Mesenchymal stem cell (in vitro differentiated cells and primary cell): ENCODE results near the gene SHC3.

Experiments
- DNase-seq: peaks from one replicate; pipeline ENCODE4 v3.0.0-alpha.2; 2013
- H2AFZ ChIP-seq: one replicate; pipeline ENCODE4 v1.6.1; 2013; ENCODE audit warnings: low read depth, mild to moderate bottlenecking, control low read depth, inconsistent platforms, low read length, moderate library complexity
- H2AK5ac ChIP-seq: 2 replicates; pipeline ENCODE4 v1.6.1; 2013; ENCODE audit warnings: low read length, moderate library complexity, mild to moderate bottlenecking, inconsistent platforms; ENCODE audit not compliant: severe bottlenecking
- H2BK120ac ChIP-seq: one replicate; pipeline ENCODE4 v1.6.1; 2013; ENCODE audit warnings: low read depth, mild to moderate bottlenecking, inconsistent platforms, low read length, moderate library complexity
- H2BK12ac ChIP-seq, 2 experiments: one replicate each; pipeline ENCODE4 v1.6.1; 2013; ENCODE audit warnings: inconsistent platforms in 2 of 2, low read length in 2 of 2, mild to moderate bottlenecking in 2 of 2, moderate library complexity in 2 of 2, control low read depth in 1 of 2
- H2BK15ac ChIP-seq: one replicate; pipeline ENCODE4 v1.6.1; 2013; ENCODE audit warnings: mild to moderate bottlenecking, low read depth, inconsistent platforms; ENCODE audit not compliant: poor library complexity, severe bottlenecking
- H2BK5ac ChIP-seq: 2 replicates; pipeline ENCODE4 v1.6.1; 2013; ENCODE audit warnings: low read depth, mild to moderate bottlenecking, low read length, control low read depth, inconsistent platforms; ENCODE audit not compliant: poor library complexity, severe bottlenecking
- H3K14ac ChIP-seq, 2 experiments: one replicate each; pipeline ENCODE4 v1.6.1; 2013; ENCODE audit warnings: inconsistent platforms in 2 of 2, low read length in 2 of 2, control low read depth in 1 of 2, mild to moderate bottlenecking in 1 of 2, moderate library complexity in 1 of 2
- H3K18ac ChIP-seq, 2 experiments: one replicate each; pipeline ENCODE4 v1.6.1; 2013; ENCODE audit warnings: inconsistent platforms in 2 of 2, low read length in 2 of 2, control low read depth in 1 of 2, low read depth in 1 of 2, mild to moderate bottlenecking in 1 of 2
- H3K23ac ChIP-seq, 2 experiments: one replicate each; pipeline ENCODE4 v1.6.1; 2013; ENCODE audit warnings: inconsistent platforms in 2 of 2, low read length in 2 of 2, mild to moderate bottlenecking in 2 of 2, moderate library complexity in 2 of 2, control low read depth in 1 of 2
- H3K27ac ChIP-seq: 2 replicates; pipeline ENCODE4 v1.5.1; 2013; ENCODE audit warnings: mild to moderate bottlenecking, moderate library complexity, low read length, control low read depth, inconsistent platforms; ENCODE audit not compliant: poor library complexity, severe bottlenecking
- H3K27me3 ChIP-seq, 2 experiments: 2 replicates each; pipeline versions ENCODE4 v1.6.1 to v1.7.0; 2013; ENCODE audit warnings: low read length in 2 of 2, mild to moderate bottlenecking in 2 of 2, moderate library complexity in 2 of 2, control low read depth in 1 of 2, inconsistent platforms in 1 of 2; ENCODE audit not compliant: control insufficient read depth in 1 of 2, insufficient read depth in 1 of 2
- H3K36me3 ChIP-seq, 2 experiments: 2 replicates each; pipeline versions ENCODE4 v1.6.1 to v1.7.0; 2013; ENCODE audit warnings: low read length in 2 of 2, control low read depth in 1 of 2, inconsistent platforms in 1 of 2, low read depth in 1 of 2, mild to moderate bottlenecking in 1 of 2; ENCODE audit not compliant: insufficient read depth in 2 of 2, control insufficient read depth in 1 of 2
- H3K4ac ChIP-seq, 2 experiments: one replicate each; pipeline ENCODE4 v1.6.1; 2013; ENCODE audit warnings: inconsistent platforms in 2 of 2, low read length in 2 of 2, mild to moderate bottlenecking in 2 of 2, moderate library complexity in 2 of 2, control low read depth in 1 of 2, low read depth in 1 of 2
- H3K4me1 ChIP-seq: 2 replicates; pipeline ENCODE4 v1.6.1; 2013; ENCODE audit warnings: low read depth, low read length, control low read depth; ENCODE audit not compliant: control insufficient read depth, insufficient read depth
- H3K4me2 ChIP-seq: 2 replicates; pipeline ENCODE4 v1.6.1; 2013; ENCODE audit warnings: low read length, mild to moderate bottlenecking, inconsistent platforms; ENCODE audit not compliant: poor library complexity, severe bottlenecking
- H3K4me3 ChIP-seq, 2 experiments: 2 replicates each; pipeline versions ENCODE4 v1.5.1 to v1.7.0; 2013; ENCODE audit warnings: low read length in 2 of 2, mild to moderate bottlenecking in 2 of 2, control low read depth in 1 of 2, low read depth in 1 of 2; ENCODE audit not compliant: insufficient read depth in 1 of 2
- H3K79me1 ChIP-seq: replicated peaks from 2 replicates; pipeline ENCODE4 v1.6.1; 2013; ENCODE audit warnings: mild to moderate bottlenecking, control low read depth, low read length, inconsistent platforms; ENCODE audit not compliant: poor library complexity, severe bottlenecking
- H3K9ac ChIP-seq: 2 replicates; pipeline ENCODE4 v1.7.0; 2013; ENCODE audit warnings: mild to moderate bottlenecking, low read length, moderate library complexity
- H3K9me3 ChIP-seq: 2 replicates; pipeline ENCODE4 v1.7.0; 2013; ENCODE audit warnings: mild to moderate bottlenecking, low read length; ENCODE audit not compliant: control insufficient read depth
- H4K8ac ChIP-seq: one replicate; pipeline ENCODE4 v1.6.1; 2013; ENCODE audit warnings: inconsistent platforms, mild to moderate bottlenecking, low read length, moderate library complexity
- H4K91ac ChIP-seq: one replicate; pipeline ENCODE4 v1.6.1; 2013; ENCODE audit warnings: mild to moderate bottlenecking, low read length, inconsistent platforms
- WGBS: methylation state at CpG from one replicate; pipeline ENCODE4 v1.1.7; 2013; ENCODE audit warnings: mixed read lengths; 5-methylcytosine and 5-hydroxymethylcytosine counted together

SHC3 gene

DNA sequence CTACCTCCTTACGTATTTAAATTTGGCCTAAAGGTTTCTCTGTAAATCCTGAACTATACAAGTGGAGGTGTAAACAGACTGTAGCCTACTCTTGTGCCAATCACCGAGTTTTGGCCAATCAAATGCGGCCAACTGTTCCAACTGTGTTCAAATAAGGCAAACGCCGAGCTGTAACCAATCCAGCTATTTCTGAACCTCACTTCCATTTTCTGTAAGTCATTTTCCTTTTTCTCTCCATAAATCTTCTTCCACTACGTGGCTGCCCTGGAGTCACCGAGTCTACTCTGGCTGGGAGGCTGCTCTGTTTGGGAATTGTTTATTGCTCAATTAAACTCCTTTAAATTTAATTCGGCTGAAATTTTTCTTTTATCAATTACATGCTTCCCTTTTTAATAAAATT lies 129.0 kb downstream of the SHC3 start:
- DNase-seq, result no peak
- no peaks in the 10 kb centered on the region for H3K4me1 ChIP-seq
- H2BK5ac ChIP-seq, result no peak overlapping the region
- peaks cover 3 to 8% of the 10 kb centered on the region in 2 experiments for H3K36me3 ChIP-seq
- H3K9ac ChIP-seq, result no peak overlapping the region
- WGBS, result 99% methylated on average over 7 of the region's 8 CpGs
- no peak overlapping the region for H4K91ac ChIP-seq
- no peak overlapping the region for H2BK120ac ChIP-seq
- no peak overlapping the region for H3K4me2 ChIP-seq
- no peak overlapping the region for H4K8ac ChIP-seq
- H3K14ac ChIP-seq, result no peak overlapping the region
- no peak overlapping the region for H2AK5ac ChIP-seq
- H3K4ac ChIP-seq, result no peak overlapping the region
- H2BK15ac ChIP-seq, result no peak overlapping the region
- no peak overlapping the region for H2AFZ ChIP-seq
- no peaks in the 10 kb centered on the region for H3K79me1 ChIP-seq
- H3K23ac ChIP-seq, result no peak overlapping the region
- no peak overlapping the region for H3K27ac ChIP-seq
- no peak overlapping the region for H2BK12ac ChIP-seq
- H3K18ac ChIP-seq, result no peak overlapping the region
- H3K4me3 ChIP-seq, result no peak overlapping the region
- H3K27me3 ChIP-seq, result no peaks in the 10 kb centered on the region
- no peaks in the 10 kb centered on the region for H3K9me3 ChIP-seq

DNA sequence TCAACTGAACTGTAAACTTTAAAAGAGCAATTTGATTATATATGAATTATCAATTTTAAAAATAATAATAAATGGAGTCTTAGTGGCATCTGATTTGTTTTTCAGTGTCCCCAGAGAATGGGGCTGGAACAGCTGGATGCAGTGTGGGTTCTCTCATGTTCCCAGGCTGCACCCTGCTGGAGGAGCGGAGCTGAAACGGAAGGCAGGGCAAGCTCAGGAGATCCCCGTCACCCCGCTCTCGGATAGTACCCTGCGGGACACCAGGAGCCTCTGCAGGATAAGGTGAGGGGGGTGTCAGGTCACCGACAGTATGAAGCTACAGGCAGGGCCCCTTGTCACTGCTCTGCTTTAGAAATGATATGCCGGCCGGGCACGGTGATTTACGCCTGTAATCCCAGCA lies 130.0 kb downstream of the SHC3 start:
- H3K4me2 ChIP-seq, result no peak overlapping the region
- H3K79me1 ChIP-seq, result no peaks in the 10 kb centered on the region
- peaks cover 3 to 8% of the 10 kb centered on the region in 2 experiments for H3K36me3 ChIP-seq
- H3K27ac ChIP-seq, result no peak overlapping the region
- no peak overlapping the region for H3K9ac ChIP-seq
- no peak overlapping the region for H3K4ac ChIP-seq
- H2AK5ac ChIP-seq, result no peak overlapping the region
- 87% methylated on average over 11 of the region's 11 CpGs for WGBS
- H2BK120ac ChIP-seq, result no peak overlapping the region
- no peak overlapping the region for H2BK12ac ChIP-seq
- H3K4me3 ChIP-seq, result no peak overlapping the region
- H3K4me1 ChIP-seq, result no peaks in the 10 kb centered on the region
- no peaks in the 10 kb centered on the region for H3K9me3 ChIP-seq
- no peak overlapping the region for H2BK5ac ChIP-seq
- H3K14ac ChIP-seq, result no peak overlapping the region
- H4K8ac ChIP-seq, result no peak overlapping the region
- no peaks in the 10 kb centered on the region for H3K27me3 ChIP-seq
- H3K23ac ChIP-seq, result peak overlapping the region in 1 of 2 experiments; percentile 5
- H2AFZ ChIP-seq, result no peak overlapping the region
- H4K91ac ChIP-seq, result no peak overlapping the region
- H3K18ac ChIP-seq, result no peak overlapping the region
- DNase-seq, result no peak
- no peak overlapping the region for H2BK15ac ChIP-seq

DNA sequence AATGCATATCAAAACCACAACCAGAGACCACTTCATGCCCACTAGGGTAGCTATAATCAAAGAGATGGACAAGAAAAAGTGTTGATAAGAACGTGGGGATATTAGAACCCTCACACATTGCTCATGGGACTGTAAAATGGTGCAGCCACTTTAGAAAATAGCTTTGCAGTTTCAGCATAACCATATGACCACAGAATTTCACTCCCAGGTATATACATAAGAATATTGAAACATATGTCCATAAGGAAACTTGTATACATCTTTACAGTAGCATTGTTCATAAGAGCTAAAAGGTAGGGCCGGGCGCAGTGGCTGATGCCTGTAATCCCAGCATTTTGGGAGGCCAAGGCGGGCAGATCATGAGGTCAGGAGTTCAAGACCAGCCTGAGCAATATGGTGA lies 131.0 kb downstream of the SHC3 start:
- Histone ChIP-seq H3K18ac (no peak overlapping the region), H4K91ac (no peak overlapping the region), H3K4ac (no peak overlapping the region), H3K14ac (no peak overlapping the region), H3K9me3 (no peaks in the 10 kb centered on the region), H4K8ac (no peak overlapping the region), H2AFZ (no peak overlapping the region), H3K4me1 (no peaks in the 10 kb centered on the region), H3K4me3 (no peak overlapping the region), H3K4me2 (no peak overlapping the region), H2BK5ac (no peak overlapping the region), H2AK5ac (no peak overlapping the region), H3K79me1 (no peaks in the 10 kb centered on the region), H3K23ac (no peak overlapping the region), H2BK120ac (no peak overlapping the region), H3K36me3 (peaks cover 3 to 8% of the 10 kb centered on the region in 2 experiments), H3K27ac (no peak overlapping the region), H3K27me3 (no peaks in the 10 kb centered on the region), H2BK12ac (no peak overlapping the region), H2BK15ac (no peak overlapping the region), H3K9ac (no peak overlapping the region)
- 79% methylated on average over 3 of the region's 4 CpGs for WGBS
- DNase-seq, result no peak

DNA sequence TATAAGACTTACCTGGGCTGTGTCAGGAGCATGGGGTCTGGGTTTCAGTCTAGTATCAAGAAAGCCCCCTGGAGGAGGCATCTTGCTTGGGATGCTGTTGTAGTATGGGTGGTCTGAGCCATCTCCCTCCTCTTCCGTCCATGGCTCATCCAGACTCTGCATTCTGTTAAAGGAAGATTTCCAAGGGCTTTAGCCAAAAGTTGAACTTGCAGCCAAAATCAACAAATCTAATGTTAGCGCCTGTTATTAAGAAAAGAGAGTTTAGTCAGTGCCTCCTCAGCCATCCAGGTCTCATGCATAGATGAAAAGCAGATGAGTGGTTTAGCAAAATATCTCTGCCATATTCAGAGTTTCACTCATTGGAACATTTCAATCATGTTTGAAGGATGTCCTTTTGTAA lies 131.8 kb downstream of the SHC3 start:
- Histone ChIP-seq H3K4ac (no peak overlapping the region), H2BK12ac (no peak overlapping the region), H3K79me1 (no peaks in the 10 kb centered on the region), H3K14ac (no peak overlapping the region), H3K4me1 (no peaks in the 10 kb centered on the region), H3K36me3 (peaks cover 3 to 8% of the 10 kb centered on the region in 2 experiments), H3K4me2 (no peak overlapping the region), H3K4me3 (peak overlapping the region in 1 of 2 experiments; percentile 46), H2BK15ac (no peak overlapping the region), H3K9me3 (no peaks in the 10 kb centered on the region), H2BK120ac (no peak overlapping the region), H3K18ac (no peak overlapping the region), H2BK5ac (no peak overlapping the region), H3K23ac (no peak overlapping the region), H2AK5ac (no peak overlapping the region), H2AFZ (no peak overlapping the region), H4K8ac (no peak overlapping the region), H3K9ac (peak overlapping the region; percentile 56), H4K91ac (no peak overlapping the region), H3K27ac (no peak overlapping the region), H3K27me3 (no peaks in the 10 kb centered on the region)
- DNase-seq, result no peak
- 100% methylated on average over 2 of the region's 2 CpGs for WGBS
